PFSK-1 (cell line): Measurements from ENCODE around the gene NSUN6.

ENCODE experiments used
- FOXP2 ChIP-seq: optimal IDR thresholded peaks from 2 replicates; pipeline ENCODE3; 2011; ENCODE audit warnings: borderline replicate concordance, control low read depth, inconsistent platforms; ENCODE audit not compliant: insufficient read depth; ENCODE audit errors: extremely low read length, extremely low read depth
- POLR2AphosphoS5 ChIP-seq: IDR thresholded peaks from 2 replicates; pipeline ENCODE4 v1.6.1; 2012; ENCODE audit warnings: low read depth, mild to moderate bottlenecking, control low read depth, low read length, moderate library complexity
- REST ChIP-seq, 2 experiments: IDR thresholded peaks; 2 replicates each; pipeline versions ENCODE4 v1.6.1 to v1.8.0; 2011 to 2012; ENCODE audit warnings: low read depth in 2 of 2, low read length in 2 of 2, control low read depth in 1 of 2, inconsistent platforms in 1 of 2, mild to moderate bottlenecking in 1 of 2, moderate library complexity in 1 of 2; ENCODE audit not compliant: insufficient read depth in 1 of 2
- SIN3A ChIP-seq: IDR thresholded peaks from 2 replicates; pipeline ENCODE4 v1.6.1; 2012; ENCODE audit warnings: mild to moderate bottlenecking, low read length, moderate library complexity, borderline replicate concordance; ENCODE audit not compliant: insufficient read depth
- TAF1 ChIP-seq: IDR thresholded peaks from 2 replicates; pipeline ENCODE4 v1.6.1; 2012; ENCODE audit warnings: low read length, control low read depth, borderline replicate concordance; ENCODE audit not compliant: insufficient read depth

GRCh38 chr10:18690541-18690940 is 39.2 kb upstream of the NSUN6 start:
- no peak for TF ChIP-seq POLR2AphosphoS5
- TF ChIP-seq FOXP2, result no peak
- no peak for TF ChIP-seq REST (IDR thresholded peaks at IDR 0.05; ENCODE audit: insufficient read depth in 1 of 2, low read depth in 2 of 2, low read length in 2 of 2)
- no peak for TF ChIP-seq TAF1
- no peak for TF ChIP-seq SIN3A
